Coronary artery (tissue), 2 donors: ENCODE measurements around the gene STEAP1B.

Source experiments
- DNase-seq: peaks from one replicate; pipeline ENCODE4 v3.0.0-alpha.2; 2017; ENCODE audit warnings: low spot score
- H3K27ac ChIP-seq, 2 donors: fragments of 200-600 bp; sonication (generic); one replicate each; pipeline ENCODE4 v1.5.1; 2016 to 2019
- H3K4me3 ChIP-seq: fragments of 200-600 bp; sonication (generic); 2 replicates; pipeline ENCODE4 v1.5.1; 2016; ENCODE audit warnings: mild to moderate bottlenecking, moderate library complexity
- TF ChIP-seq, protein P1 (sequence below): fragments of 200-600 bp; sonication (generic); IDR thresholded peaks from one replicate; pipeline ENCODE4 v1.5.1; 2019; ENCODE audit warnings: antibody characterized with exemption

Gene STEAP1B

DNA sequence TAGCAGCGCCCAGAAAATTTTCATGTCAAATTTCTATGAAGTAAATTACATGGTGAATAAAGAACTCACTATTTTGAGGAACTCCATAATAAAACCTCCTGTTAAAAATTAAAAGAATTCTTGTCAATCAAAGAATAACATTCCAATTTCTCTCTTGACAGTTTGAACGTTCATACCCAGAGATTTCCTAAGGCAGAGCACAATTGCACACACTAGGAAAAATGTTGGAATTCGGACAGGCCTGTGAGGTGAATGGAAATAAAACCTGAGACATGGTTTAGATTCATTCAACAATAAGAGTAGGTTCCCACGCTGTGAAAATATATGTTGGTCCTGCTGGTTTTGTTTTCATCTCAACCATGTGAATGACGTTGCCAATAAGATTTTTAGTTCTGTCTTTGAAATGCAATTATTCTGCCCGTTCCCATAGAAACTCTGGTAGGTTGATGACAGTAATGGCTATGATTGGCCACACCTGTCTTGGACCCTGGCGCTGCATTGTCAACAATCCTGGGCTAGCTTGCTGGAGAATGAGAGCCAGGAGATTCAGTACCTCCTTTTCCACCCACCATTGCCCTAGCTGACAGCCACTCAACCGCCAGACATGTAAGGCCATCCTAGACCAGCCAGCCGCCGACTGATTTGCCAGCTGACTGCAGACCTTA, 99.7 kb downstream of the STEAP1B start:
- no peak for DNase-seq
- Histone ChIP-seq H3K27ac (no peak overlapping the region), H3K4me3 (no peak overlapping the region)
- TF ChIP-seq, protein P1, sequence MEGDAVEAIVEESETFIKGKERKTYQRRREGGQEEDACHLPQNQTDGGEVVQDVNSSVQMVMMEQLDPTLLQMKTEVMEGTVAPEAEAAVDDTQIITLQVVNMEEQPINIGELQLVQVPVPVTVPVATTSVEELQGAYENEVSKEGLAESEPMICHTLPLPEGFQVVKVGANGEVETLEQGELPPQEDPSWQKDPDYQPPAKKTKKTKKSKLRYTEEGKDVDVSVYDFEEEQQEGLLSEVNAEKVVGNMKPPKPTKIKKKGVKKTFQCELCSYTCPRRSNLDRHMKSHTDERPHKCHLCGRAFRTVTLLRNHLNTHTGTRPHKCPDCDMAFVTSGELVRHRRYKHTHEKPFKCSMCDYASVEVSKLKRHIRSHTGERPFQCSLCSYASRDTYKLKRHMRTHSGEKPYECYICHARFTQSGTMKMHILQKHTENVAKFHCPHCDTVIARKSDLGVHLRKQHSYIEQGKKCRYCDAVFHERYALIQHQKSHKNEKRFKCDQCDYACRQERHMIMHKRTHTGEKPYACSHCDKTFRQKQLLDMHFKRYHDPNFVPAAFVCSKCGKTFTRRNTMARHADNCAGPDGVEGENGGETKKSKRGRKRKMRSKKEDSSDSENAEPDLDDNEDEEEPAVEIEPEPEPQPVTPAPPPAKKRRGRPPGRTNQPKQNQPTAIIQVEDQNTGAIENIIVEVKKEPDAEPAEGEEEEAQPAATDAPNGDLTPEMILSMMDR, result no peak

DNA sequence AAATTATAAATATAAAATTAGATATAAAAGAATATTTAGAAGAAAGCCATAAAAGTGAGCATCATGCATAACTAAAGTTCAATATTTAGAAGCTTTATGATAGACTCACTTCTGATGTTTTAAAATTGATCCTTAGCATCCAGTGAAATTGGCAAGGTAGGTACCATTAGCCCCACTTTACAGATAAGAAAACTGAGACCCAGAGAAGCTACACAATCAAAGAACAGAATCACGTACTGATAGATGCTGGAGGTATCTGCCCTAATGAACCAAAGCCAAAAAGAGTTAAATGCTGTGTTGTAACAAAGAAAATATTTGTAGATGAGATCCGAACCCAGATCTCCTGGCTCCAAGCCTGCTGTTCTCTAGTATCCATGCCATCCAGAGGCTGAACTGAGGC, 100.4 kb downstream of the STEAP1B start:
- no peak for DNase-seq
- Histone ChIP-seq H3K27ac (no peak overlapping the region), H3K4me3 (no peak overlapping the region)
- TF ChIP-seq, protein P1, result no peak

DNA sequence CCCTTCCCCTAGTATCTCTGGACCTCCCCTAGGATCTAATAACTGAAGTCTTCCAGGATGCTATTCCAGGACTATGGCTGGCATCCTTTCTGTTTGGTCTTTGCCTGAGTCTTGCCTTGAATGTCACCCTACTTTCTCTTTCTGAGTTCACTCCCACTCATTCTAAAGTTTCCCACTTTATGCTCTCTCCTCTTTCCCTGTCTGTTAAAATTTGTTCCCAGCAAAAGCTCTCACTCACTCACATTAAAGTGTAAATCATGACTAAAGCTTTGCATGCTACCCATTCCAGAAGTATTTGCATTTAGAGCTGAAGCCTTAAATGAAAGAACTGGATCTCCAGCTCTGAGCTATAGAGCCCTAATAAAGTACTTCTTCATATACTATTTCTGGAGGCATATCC, 100.9 kb downstream of the STEAP1B start:
- DNase-seq, result no peak
- TF ChIP-seq, protein P1, result no peak
- Histone ChIP-seq H3K4me3 (no peak overlapping the region), H3K27ac (no peak overlapping the region)

DNA sequence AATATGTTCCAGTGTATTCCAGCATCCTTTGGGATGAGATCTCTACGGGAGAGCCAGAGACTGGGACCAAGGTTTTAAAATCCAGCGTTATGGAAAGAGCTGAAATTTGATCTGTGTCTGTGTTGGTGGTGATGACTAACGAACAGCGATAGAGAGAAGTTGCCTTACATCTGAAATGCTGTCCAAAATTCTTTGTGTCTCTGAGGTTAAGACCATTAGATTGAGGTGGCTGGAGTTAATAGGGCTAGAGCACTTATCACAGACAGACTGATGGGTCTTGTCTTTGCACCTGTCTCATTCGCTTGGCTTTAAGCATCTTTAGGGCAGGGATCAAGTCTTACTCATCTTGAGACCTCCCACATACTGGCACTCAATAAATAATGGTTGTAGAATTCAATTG, 102.0 kb downstream of the STEAP1B start:
- TF ChIP-seq, protein P1, result no peak
- Histone ChIP-seq H3K27ac (no peak overlapping the region), H3K4me3 (no peak overlapping the region)
- no peak for DNase-seq

DNA sequence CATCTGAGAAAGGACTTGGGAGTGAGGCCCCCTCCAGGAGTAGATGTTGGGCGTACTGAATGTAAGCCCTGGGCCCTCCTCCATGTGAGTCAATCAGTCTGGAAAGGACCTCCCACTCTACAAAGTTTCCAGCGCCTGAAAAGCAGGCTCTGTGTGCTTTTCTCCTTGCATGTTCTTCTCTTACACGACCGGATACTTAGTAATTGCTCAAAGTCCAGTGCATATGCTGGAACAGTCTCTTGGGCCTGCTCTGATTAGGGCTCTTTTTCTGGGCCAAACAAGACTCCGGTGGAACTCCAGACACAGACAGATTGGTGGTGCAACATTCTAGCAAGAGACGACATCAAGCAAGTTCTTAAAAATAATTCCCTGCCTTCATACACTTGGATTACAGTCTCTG, 104.8 kb downstream of the STEAP1B start:
- TF ChIP-seq, protein P1, result no peak
- no peak for DNase-seq
- Histone ChIP-seq H3K4me3 (no peak overlapping the region), H3K27ac (no peak overlapping the region)

DNA sequence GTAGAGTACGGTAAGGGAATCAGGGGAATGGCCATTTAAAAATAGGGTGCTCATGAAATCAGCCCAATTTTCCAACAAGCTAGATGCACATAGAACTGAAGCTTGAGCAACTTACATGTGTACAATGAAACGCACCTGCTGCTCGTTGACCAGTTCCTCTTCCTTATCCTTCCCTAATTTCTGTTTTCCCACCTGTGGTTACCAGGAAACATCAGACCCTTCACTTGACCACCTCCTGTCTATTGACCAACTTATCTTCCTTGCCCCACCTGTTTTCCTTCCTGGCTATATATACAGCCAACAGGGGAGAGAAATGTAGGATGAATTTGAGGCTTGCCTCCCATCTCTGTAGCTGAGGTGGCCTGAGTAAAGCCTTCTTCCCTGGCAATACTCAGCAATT, 105.2 kb downstream of the STEAP1B start:
- no peak overlapping the region for H3K4me3 ChIP-seq
- TF ChIP-seq, protein P1, result no peak
- no peak for DNase-seq
- H3K27ac ChIP-seq, result no peak overlapping the region

DNA sequence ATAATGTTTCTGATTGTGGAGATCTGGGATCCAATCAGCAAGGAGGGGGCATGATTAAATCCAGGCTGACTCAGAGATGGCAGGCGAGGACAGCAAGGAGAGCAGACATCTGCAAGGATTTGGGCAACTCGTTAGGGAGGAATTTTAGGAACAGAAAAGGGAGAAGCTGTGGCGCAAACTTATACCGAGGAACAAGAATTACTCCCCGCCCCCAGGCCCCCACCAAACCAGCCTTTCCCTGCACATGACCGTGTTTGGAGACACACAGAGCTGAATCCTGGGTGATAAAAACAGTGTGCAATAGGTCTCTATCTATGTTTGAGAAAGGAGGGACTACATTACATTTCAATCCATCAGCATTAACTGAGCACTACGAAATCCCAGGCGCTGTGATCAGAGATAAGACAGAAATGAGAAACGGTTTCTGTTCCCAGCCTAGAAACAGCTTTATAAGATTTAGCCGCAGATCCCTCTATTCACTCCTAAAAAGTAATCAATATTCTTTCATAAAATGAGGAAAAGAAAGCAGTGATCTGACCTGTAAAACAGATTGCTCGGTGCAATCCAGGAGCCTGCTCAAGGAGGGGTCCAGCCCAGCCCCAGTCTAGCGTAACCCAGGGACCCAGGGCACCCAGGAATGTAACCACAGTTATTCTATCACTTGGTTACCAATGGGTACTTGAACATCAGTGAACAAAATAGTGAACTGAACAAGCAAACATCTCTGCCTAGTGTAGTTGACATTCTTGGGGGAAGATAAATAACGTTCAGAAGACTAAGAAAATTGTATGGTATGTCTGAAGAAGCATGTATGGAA, 105.9 kb downstream of the STEAP1B start:
- DNase-seq, result no peak
- Histone ChIP-seq H3K27ac (no peak overlapping the region), H3K4me3 (no peak overlapping the region)
- TF ChIP-seq, protein P1, result no peak
